MM.1S (cell line): ENCODE data around the gene BRWD1.

Experiments
- DNase-seq: peaks from one replicate; pipeline ENCODE4 v3.0.0-alpha.2; 2015
- H2AFZ ChIP-seq: fragments of 300-600 bp; sonication (generic); 2 replicates; pipeline ENCODE4 v1.6.0; 2016; ENCODE audit warnings: antibody characterized with exemption, low read length
- H3F3A ChIP-seq: fragments of 300-600 bp; sonication (generic); 2 replicates; pipeline ENCODE4 v1.6.1; 2016; ENCODE audit warnings: mild to moderate bottlenecking, antibody characterized with exemption, low read length, moderate library complexity, mixed read lengths; ENCODE audit not compliant: insufficient read depth
- H3K27ac ChIP-seq: fragments of 300-600 bp; sonication (generic); 2 replicates; pipeline ENCODE4 v1.5.1; 2016; ENCODE audit warnings: mild to moderate bottlenecking, low read length
- H3K27me3 ChIP-seq: fragments of 300-600 bp; sonication (generic); replicated peaks from 2 replicates; pipeline ENCODE4 v1.6.0; 2016; ENCODE audit warnings: low read length; ENCODE audit not compliant: insufficient read depth
- H3K36me3 ChIP-seq: fragments of 300-600 bp; sonication (generic); replicated peaks from 2 replicates; pipeline ENCODE4 v1.6.1; 2016; ENCODE audit warnings: mild to moderate bottlenecking, low read length, mixed read lengths; ENCODE audit not compliant: insufficient read depth
- H3K4me1 ChIP-seq: fragments of 300-600 bp; sonication (generic); 2 replicates; pipeline ENCODE4 v1.6.1; 2016; ENCODE audit warnings: low read length, mixed read lengths
- H3K4me2 ChIP-seq: fragments of 300-600 bp; sonication (generic); 2 replicates; pipeline ENCODE4 v1.6.0; 2016; ENCODE audit warnings: low read depth, low read length
- H3K4me3 ChIP-seq: fragments of 300-600 bp; sonication (generic); 2 replicates; pipeline ENCODE4 v1.5.1; 2016; ENCODE audit warnings: low read length, mixed read lengths
- H3K79me2 ChIP-seq: fragments of 300-600 bp; sonication (generic); 2 replicates; pipeline ENCODE4 v1.6.1; 2016; ENCODE audit warnings: mixed run types, low read length, mixed read lengths
- H3K9ac ChIP-seq: fragments of 300-600 bp; sonication (generic); 2 replicates; pipeline ENCODE4 v1.6.1; 2016; ENCODE audit warnings: low read length, mixed read lengths
- H3K9me2 ChIP-seq: fragments of 300-600 bp; sonication (generic); replicated peaks from 2 replicates; pipeline ENCODE4 v1.6.1; 2016; ENCODE audit warnings: mild to moderate bottlenecking, low read length, mixed read lengths; ENCODE audit not compliant: insufficient read depth
- H3K9me3 ChIP-seq: fragments of 300-600 bp; sonication (generic); replicated peaks from 2 replicates; pipeline ENCODE4 v1.6.1; 2016; ENCODE audit warnings: mild to moderate bottlenecking, low read length, mixed read lengths; ENCODE audit not compliant: insufficient read depth
- H4K20me1 ChIP-seq: fragments of 300-600 bp; sonication (generic); 2 replicates; pipeline ENCODE4 v1.6.1; 2016; ENCODE audit warnings: mild to moderate bottlenecking, low read length, moderate library complexity, mixed read lengths; ENCODE audit not compliant: insufficient read depth
- EZH2 ChIP-seq: fragments of 300-600 bp; sonication (generic); optimal IDR thresholded peaks from 2 replicates; pipeline ENCODE3; 2017; ENCODE audit warnings: low read depth, mild to moderate bottlenecking, antibody characterized with exemption, low read length, mixed read lengths
- EZH2phosphoT487 ChIP-seq: fragments of 300-600 bp; sonication (generic); IDR thresholded peaks from 2 replicates; pipeline ENCODE4 v1.6.1; 2018; ENCODE audit warnings: antibody characterized with exemption, low read length
- TF ChIP-seq, protein P1 (sequence below): fragments of 300-600 bp; sonication (generic); IDR thresholded peaks from 2 replicates; pipeline ENCODE4 v1.5.1; 2016; ENCODE audit warnings: antibody characterized with exemption, low read length, mixed read lengths

The BRWD1 gene

GRCh38 chr21:39353295-39353694, 39.9 kb upstream of the BRWD1 start:
- H3K4me2 ChIP-seq = no peak overlapping the region
- no peak overlapping the region for H2AFZ ChIP-seq
- H3K4me3 ChIP-seq = no peak overlapping the region
- no peak overlapping the region for H3K27ac ChIP-seq
- no peaks in the 10 kb centered on the region for H3K27me3 ChIP-seq
- H3K36me3 ChIP-seq = no peaks in the 10 kb centered on the region
- H3F3A ChIP-seq = peaks cover 2% of the 10 kb centered on the region; the same call in 1 of the 2 replicates
- TF ChIP-seq EZH2phosphoT487 (no peak), EZH2 (no peak)
- TF ChIP-seq, protein P1, sequence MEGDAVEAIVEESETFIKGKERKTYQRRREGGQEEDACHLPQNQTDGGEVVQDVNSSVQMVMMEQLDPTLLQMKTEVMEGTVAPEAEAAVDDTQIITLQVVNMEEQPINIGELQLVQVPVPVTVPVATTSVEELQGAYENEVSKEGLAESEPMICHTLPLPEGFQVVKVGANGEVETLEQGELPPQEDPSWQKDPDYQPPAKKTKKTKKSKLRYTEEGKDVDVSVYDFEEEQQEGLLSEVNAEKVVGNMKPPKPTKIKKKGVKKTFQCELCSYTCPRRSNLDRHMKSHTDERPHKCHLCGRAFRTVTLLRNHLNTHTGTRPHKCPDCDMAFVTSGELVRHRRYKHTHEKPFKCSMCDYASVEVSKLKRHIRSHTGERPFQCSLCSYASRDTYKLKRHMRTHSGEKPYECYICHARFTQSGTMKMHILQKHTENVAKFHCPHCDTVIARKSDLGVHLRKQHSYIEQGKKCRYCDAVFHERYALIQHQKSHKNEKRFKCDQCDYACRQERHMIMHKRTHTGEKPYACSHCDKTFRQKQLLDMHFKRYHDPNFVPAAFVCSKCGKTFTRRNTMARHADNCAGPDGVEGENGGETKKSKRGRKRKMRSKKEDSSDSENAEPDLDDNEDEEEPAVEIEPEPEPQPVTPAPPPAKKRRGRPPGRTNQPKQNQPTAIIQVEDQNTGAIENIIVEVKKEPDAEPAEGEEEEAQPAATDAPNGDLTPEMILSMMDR = no peak
- H3K9me3 ChIP-seq = no peaks in the 10 kb centered on the region
- 0 out of 2 replicates have a peak, but pooled peaks cover 3% of the 10 kb centered on the region for H3K4me1 ChIP-seq
- no peak for DNase-seq
- H4K20me1 ChIP-seq = no peaks in the 10 kb centered on the region
- peaks cover 5% of the 10 kb centered on the region for H3K79me2 ChIP-seq
- no peaks in the 10 kb centered on the region for H3K9me2 ChIP-seq
- no peak overlapping the region for H3K9ac ChIP-seq

DNA sequence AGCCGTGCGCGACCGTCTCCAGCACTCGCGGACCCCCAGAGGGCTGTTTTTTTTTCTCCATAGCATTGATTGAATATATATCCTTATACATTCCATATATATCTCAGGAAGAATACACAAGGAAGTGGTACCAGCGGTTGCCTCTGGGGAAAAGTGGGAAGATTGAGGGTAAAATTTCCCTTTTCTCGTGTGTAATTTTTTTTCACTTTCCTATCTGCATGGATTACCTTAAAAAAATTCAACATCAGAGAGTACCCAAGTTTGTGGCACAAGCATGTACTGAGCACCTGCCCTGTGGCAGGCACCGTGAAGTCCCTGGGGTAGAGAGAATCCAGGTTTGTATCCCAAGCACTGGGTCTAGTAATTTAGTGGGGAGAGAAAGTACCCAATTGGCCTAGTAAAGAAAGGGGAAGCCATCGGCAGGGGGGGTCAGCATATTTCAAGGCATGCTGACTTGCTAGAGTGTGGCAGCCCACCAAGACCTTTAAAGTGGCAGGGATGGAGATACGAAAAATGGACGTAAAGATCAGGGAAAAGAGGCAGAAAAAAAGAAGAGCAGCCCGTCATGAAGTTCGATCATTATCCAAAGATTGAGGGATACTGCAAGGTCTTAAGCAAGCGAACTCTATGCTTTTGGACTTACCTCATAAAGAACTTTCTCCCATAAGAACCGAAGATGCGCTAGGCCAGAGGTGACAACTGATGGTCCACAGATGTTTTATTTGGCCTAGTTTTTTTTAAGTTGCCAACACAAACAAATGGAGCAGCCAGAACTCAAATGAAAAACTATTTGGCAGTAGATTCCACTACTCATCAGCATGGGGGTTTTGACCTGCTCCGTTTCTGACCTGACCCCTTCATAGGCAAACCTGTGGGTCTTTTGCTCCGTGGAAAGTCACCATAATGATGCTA, 36.9 kb upstream of the BRWD1 start:
- Histone ChIP-seq H3K27me3 (no peaks in the 10 kb centered on the region), H3K36me3 (peaks cover 17% of the 10 kb centered on the region; the same call in 1 of the 2 replicates), H2AFZ (peak overlapping the region; percentile 88), H3K9me2 (no peaks in the 10 kb centered on the region), H3F3A (peaks cover 12% of the 10 kb centered on the region), H4K20me1 (peaks cover 17% of the 10 kb centered on the region; the same call in 1 of the 2 replicates), H3K4me1 (peaks cover 11% of the 10 kb centered on the region), H3K79me2 (peaks cover 34% of the 10 kb centered on the region), H3K9ac (peak overlapping the region; percentile 79), H3K4me3 (peak overlapping the region; percentile 72), H3K4me2 (peak overlapping the region; percentile 79), H3K9me3 (no peaks in the 10 kb centered on the region), H3K27ac (peak overlapping the region; percentile 69; the same call in 1 of the 2 replicates)
- TF ChIP-seq EZH2phosphoT487 (no peak), EZH2 (no peak)
- TF ChIP-seq, protein P1 = no peak
- DNase-seq = no peak

GRCh38 chr21:39349211-39350093, 36.0 kb upstream of the BRWD1 start:
- H2AFZ ChIP-seq = peak overlapping the region; percentile 88
- H3K27me3 ChIP-seq = no peaks in the 10 kb centered on the region
- H3K9me3 ChIP-seq = no peaks in the 10 kb centered on the region
- peak overlapping the region; percentile 79 for H3K9ac ChIP-seq
- H3K9me2 ChIP-seq = no peaks in the 10 kb centered on the region
- peak overlapping the region; percentile 72 for H3K4me3 ChIP-seq
- peaks cover 26% of the 10 kb centered on the region for H3K36me3 ChIP-seq
- peak; percentile 100 for DNase-seq
- H3K4me1 ChIP-seq = peaks cover 11% of the 10 kb centered on the region
- peak overlapping the region; percentile 79 for H3K4me2 ChIP-seq
- H3K79me2 ChIP-seq = peaks cover 43% of the 10 kb centered on the region
- H3F3A ChIP-seq = peaks cover 15% of the 10 kb centered on the region
- peak overlapping the region; percentile 69 for H3K27ac ChIP-seq
- TF ChIP-seq EZH2phosphoT487 (no peak), EZH2 (no peak)
- TF ChIP-seq, protein P1 = no peak
- H4K20me1 ChIP-seq = peaks cover 17% of the 10 kb centered on the region
